GM10266 (cell line): ENCODE measurements around the gene GPR107.

ENCODE experiments used
- DNase-seq: peaks from one replicate; pipeline ENCODE4 v3.0.0; 2012; ENCODE audit errors: extremely low spot score
- TF ChIP-seq, protein P1 (sequence below): IDR thresholded peaks from 2 replicates; pipeline ENCODE4 v1.5.1; 2012; ENCODE audit warnings: mild to moderate bottlenecking, low read depth; ENCODE audit not compliant: control insufficient read depth, insufficient read depth; ENCODE audit errors: missing control alignments

Gene GPR107

DNA sequence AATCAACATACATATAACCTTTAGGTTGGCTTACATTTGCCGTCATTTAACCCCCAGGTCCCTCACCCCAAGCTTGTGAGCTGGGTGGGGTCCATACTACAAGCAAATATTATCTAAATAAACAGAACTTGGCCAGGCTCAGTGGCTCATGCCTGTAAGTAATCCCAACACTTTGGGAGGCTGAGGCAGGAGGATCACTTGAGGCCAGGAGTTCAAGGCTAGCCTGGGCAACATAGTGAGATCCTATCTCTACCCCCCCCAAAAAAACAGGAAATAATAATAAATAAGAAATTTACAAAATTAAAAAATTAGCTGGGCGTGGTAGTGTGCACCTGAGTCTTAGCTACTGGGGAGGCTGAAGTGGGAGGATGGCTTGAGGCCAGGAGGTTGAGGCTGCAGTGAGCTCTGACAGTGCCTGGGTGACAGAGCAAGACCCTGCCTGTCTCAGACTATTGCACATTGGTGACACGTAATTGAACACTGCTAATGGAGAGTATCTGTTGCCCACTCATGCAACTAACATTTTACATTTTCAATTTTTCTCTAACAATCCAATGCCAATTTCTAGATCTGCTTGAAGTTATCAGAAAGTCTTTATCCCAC lies 29.6 kb upstream of the GPR107 start:
- DNase-seq = no peak
- TF ChIP-seq, protein P1, sequence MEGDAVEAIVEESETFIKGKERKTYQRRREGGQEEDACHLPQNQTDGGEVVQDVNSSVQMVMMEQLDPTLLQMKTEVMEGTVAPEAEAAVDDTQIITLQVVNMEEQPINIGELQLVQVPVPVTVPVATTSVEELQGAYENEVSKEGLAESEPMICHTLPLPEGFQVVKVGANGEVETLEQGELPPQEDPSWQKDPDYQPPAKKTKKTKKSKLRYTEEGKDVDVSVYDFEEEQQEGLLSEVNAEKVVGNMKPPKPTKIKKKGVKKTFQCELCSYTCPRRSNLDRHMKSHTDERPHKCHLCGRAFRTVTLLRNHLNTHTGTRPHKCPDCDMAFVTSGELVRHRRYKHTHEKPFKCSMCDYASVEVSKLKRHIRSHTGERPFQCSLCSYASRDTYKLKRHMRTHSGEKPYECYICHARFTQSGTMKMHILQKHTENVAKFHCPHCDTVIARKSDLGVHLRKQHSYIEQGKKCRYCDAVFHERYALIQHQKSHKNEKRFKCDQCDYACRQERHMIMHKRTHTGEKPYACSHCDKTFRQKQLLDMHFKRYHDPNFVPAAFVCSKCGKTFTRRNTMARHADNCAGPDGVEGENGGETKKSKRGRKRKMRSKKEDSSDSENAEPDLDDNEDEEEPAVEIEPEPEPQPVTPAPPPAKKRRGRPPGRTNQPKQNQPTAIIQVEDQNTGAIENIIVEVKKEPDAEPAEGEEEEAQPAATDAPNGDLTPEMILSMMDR = no peak

DNA sequence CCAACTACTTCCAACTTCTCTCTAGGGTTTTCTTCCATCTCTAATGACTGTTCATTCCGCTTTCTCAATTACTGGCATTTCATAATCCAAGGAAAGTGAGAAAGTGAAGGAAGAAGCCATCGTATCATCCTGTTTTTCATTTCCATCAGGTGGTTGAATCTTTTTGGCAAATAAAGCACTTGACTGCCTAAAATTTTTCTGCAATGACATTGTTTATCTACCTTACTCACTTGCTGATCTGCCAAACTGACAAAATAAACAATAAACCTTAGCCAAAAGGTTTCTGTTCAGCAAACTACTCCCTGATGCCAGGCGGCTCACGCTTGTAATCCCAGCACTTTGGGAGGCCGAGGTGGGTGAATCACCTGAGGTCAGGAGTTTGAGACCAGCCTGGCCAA lies 29.1 kb upstream of the GPR107 start:
- DNase-seq = no peak
- TF ChIP-seq, protein P1 = no peak

DNA sequence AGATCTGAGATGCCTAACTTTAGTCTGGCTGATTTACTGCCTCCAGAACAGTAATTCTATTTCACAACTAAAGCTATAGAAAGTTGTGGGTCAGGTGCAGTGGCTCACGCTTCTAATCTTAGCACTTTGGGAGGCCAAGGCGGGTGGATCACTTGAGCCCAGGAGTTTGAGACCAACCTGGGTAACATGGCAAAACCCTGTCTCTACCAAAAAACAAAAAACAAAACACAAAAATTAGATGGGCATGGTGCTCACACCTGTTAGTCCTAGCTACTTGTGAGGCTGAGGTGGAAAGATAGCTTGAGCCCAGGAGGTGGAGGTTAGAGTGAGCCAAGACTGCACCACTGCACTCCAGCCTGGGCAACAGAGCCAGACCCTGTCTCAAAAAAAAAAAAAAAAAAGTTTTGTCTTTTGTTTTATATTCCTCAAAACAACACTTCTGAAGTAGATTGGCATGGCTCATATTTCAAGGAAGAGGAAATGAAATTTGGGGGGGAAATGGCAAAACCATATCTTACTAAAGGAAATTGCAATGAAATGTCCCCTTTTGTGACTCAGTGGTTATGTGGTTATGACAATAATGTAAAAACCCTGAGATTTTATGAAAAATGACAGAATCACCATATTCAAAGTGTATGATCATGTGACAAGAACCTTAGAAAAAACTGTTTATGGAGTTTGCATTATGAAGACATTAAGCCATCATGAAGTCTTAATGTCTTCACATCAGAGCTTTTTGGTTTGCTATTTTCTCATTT lies 26.9 kb upstream of the GPR107 start:
- no peak for DNase-seq
- TF ChIP-seq, protein P1 = no peak

- TF ChIP-seq, protein P1 = no peak
- no peak for DNase-seq
Measured at GRCh38 chr9:130027533-130028365, 26.0 kb upstream of the GPR107 start.

DNA sequence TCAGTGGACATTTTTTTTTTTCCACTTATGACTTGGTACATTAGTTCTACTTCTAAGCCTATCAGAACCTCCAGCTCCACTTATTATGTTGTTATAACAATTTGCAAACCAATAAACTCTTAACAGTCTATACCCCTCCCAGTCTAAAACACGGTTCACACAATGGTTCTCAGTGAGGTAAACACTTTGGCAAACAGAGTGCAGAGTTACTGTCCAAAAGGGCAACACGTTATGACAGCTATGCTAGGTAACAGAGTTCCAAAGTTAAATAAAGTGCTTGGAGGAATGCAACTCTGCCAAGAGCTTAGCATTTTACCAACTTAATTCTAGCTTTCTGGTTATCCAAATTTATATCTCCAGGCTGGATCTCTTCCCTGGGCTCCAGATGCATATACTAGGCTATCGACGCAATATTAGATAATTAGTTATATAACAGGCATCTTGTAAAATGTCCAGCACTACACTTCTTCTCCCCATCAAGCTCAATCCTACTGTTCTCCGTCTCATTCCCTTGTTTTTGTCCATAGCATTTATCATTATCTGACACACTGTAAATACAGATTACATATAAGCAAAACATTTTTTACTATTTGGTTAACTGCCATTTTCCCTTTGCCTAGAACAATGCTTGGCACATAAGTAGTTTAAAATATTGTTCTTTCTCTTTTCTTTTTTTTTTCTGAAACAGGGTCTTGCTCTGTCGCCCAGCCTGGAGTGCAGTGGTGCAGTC lies 25.0 kb upstream of the GPR107 start:
- TF ChIP-seq, protein P1 = no peak

DNA sequence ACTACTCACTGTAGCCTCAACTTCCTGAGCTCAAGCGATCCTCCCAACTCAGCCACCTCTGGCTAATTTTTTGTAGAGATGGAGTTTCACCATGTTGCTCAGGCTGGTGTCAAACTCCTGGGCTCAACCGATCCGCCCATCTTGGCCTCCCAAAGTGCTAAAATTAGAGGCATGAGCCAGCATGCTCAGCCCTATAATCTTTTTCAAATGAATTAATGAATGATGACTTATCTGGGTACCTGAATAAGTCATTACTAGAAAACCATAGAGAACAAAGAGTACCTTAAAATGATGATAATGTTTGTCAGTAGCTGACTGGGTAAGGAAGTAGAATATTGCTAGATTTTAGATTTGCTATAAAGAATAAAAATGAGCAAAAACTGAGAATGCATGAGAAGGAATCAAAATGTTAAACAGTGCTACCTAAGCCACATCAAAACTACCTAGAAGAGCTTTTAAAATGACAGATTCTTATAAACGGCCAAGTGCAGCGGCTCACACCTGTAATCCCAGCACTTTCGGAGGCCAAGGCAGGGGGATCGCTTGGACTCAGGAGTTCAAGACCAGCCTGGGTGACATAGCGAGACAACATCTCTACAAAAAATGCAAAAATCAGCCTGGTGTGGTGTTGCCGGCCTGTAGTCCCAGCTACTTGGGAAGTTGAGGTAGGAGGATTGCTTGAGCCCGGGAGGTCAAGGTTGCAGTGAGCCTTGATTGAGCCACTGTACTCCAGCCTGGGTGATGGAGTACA lies 24.3 kb upstream of the GPR107 start:
- TF ChIP-seq, protein P1 = no peak
- no peak for DNase-seq

More for the DNA sequence above, 25.0 kb upstream of the GPR107 start:
- DNase-seq = no peak
